ENCODE measurements around the gene USP5.
"Not testable (repeated sequence)": the region's sequence is repeated elsewhere in the genome, so short reads cannot be mapped to it uniquely, and the experiment has no call there.

USP5 gene

DNA sequence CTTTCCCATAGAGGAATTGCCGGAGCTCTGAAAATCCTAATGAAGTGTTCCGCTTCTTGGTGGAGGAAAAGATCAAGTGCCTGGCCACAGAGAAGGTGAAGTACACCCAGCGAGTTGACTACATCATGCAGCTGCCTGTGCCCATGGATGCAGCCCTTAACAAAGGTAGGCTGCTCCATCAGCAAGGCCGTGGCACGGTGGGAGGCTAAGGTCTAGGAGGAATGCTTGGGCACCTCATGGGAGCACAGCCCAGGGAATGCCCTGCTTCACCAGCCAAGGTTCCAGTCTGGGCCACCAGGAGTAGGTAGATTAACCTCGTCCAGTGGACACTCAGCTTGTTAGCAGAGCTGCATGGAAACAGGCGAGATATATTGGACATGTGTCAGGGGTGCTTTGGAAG, 9.0 kb downstream of the USP5 start:
- TF ChIP-seq ZFX (IDR thresholded peaks at IDR 0.05) = no peak
- TF ChIP-seq, protein P1, sequence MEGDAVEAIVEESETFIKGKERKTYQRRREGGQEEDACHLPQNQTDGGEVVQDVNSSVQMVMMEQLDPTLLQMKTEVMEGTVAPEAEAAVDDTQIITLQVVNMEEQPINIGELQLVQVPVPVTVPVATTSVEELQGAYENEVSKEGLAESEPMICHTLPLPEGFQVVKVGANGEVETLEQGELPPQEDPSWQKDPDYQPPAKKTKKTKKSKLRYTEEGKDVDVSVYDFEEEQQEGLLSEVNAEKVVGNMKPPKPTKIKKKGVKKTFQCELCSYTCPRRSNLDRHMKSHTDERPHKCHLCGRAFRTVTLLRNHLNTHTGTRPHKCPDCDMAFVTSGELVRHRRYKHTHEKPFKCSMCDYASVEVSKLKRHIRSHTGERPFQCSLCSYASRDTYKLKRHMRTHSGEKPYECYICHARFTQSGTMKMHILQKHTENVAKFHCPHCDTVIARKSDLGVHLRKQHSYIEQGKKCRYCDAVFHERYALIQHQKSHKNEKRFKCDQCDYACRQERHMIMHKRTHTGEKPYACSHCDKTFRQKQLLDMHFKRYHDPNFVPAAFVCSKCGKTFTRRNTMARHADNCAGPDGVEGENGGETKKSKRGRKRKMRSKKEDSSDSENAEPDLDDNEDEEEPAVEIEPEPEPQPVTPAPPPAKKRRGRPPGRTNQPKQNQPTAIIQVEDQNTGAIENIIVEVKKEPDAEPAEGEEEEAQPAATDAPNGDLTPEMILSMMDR (conservative IDR thresholded peaks at IDR 0.05) = no peak
- H3K27ac ChIP-seq = no peak overlapping the region

DNA sequence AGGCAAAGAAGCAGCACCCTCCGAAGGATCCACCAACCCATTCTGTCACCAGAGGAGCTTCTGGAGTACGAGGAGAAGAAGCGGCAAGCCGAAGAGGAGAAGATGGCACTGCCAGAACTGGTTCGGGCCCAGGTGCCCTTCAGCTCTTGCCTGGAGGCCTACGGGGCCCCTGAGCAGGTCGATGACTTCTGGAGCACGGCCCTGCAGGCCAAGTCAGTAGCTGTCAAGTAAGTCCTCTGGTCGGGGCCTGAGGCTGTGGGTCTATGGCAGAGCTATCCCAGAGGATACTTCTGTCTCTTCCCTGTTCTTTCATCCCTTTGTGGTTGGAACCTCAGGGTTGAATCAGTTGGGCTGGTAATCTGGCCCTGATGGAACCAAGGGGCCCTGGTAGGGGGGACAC, 9.4 kb downstream of the USP5 start:
- TF ChIP-seq, protein P1 (conservative IDR thresholded peaks at IDR 0.05) = no peak
- no peak for TF ChIP-seq ZFX (IDR thresholded peaks at IDR 0.05)
- no peak overlapping the region for H3K27ac ChIP-seq

DNA sequence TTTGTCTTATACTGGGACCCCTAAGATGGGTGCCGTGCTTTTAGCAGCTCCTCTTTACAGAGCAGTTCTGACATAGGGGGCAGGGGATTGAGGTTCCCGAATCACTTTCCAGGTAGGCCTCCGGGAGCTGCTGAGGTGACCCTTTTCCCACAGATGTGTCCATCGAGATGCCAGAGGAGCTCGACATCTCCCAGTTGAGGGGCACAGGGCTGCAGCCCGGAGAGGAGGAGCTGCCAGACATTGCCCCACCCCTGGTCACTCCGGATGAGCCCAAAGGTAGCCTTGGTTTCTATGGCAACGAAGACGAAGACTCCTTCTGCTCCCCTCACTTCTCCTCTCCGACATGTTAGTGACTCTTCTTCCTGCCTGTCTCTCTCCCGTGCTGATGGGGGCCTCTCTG, 11.1 kb downstream of the USP5 start:
- TF ChIP-seq, protein P1 (conservative IDR thresholded peaks at IDR 0.05) = no peak
- no peak for TF ChIP-seq ZFX (IDR thresholded peaks at IDR 0.05)
- no peak overlapping the region for H3K27ac ChIP-seq

DNA sequence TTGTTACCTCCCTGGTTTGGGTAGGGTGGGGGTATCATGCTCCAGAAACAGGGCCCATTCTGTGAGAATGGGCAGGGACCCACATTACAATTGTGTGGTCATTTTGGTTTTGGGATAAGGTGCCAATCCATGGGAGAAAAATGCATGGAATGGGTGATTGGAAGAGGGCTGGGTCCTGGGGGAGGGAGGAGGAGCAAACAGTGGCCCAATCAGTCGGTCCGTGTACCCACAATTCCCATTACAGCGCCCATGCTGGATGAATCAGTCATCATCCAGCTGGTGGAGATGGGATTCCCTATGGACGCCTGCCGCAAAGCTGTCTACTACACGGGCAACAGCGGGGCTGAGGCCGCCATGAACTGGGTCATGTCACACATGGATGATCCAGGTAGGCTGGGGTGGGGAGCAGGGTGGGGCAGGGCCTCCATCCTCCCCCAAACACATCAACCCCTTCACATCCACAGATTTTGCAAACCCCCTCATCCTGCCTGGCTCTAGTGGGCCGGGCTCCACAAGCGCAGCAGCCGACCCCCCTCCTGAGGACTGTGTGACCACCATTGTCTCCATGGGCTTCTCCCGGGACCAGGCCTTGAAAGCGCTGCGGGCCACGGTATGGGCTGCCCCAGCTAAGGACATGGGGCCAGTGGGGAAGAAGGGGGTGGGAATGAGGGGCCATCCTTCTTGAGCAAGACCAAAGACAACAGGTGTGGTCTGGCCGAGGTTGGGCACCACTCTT, 11.8 kb downstream of the USP5 start:
- no peak overlapping the region for H3K27ac ChIP-seq
- no peak for TF ChIP-seq ZFX (IDR thresholded peaks at IDR 0.05)
- TF ChIP-seq, protein P1 (conservative IDR thresholded peaks at IDR 0.05) = no peak

DNA sequence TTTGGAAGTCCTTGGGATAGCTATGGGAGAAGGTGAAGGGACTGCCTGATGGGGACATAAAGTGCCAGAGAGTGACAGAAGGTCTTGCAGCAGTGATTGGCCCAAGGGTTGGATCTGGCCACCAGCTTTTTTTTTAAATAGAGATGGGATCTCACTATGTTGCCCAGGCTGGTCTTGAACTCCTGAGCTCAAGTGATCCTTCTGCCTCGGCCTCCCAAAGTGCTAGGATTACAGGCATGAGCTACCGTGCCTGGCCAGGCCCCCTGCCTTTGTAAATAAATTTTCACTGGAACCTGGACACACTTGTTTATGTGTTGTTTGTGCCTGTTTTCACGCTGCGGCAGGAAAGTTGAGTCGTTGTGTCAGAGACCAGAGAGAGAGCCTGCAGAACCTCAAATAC, 13.4 kb downstream of the USP5 start:
- H3K27ac ChIP-seq = not testable (repeated sequence)

DNA sequence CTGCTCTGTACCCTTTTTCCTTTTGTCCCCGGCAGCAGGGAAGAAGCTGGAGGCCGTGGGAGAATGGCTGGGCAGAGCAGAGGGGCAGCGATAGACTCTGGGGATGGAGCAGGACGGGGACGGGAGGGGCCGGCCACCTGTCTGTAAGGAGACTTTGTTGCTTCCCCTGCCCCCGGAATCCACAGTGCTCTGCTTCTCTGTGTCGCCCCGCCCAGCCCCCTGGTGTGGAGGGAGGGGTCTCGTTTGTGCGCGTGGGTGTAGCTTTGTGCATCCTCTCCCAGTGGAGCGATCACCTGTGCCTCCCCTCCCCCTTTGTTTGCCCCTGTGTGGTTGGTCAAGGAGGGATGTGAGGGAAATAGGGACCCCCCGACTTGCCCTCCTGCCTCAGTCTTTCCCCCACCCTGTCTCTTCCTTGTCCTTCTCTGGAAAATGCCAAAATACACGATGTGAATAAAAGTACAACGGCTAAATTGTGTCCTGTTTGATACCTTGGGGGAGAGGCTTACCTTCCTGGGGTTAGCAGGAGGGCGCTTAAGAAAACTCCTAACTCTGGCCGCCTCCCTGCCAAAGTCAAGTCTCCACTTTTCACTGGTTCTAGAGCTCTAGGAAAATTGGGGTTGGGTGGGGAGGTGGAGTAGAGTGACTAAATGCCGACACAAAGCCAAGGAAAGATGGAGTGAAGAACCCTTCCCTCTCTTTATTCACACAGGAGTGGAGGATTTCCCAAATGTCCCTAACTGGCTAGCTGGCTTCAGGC, 14.4 kb downstream of the USP5 start:
- TF ChIP-seq ZFX (IDR thresholded peaks at IDR 0.05) = no peak
- TF ChIP-seq, protein P1 (conservative IDR thresholded peaks at IDR 0.05) = no peak
- peak overlapping the region; percentile 100 for H3K27ac ChIP-seq

DNA sequence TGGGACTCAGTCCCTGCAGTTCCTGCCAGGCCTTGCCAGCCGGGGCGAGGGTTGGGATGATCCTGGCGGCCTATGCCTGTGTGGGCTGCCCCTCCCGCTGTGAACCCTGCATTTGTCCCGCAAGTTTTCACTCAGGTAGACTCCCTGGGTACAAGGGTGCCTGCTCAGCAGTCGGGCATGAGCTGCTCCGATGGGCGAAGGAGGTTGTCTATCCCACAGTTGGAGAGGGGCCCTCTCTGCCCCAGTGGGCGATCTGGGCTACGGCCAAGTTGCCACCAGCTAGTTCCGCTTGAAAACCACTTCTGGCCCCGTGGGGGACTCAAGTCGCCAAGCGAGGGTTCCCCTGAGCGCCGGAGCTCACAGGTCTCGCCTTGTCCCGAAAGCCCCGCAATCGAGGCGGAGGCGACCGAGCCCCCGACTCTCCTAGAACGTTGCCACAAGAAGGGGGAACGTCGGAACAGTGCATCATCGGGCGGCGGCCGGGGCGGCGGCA, 15.0 kb downstream of the USP5 start:
- H3K27ac ChIP-seq = peak overlapping the region; percentile 100
- TF ChIP-seq, protein P1 (conservative IDR thresholded peaks at IDR 0.05) = no peak
- no peak for TF ChIP-seq ZFX (IDR thresholded peaks at IDR 0.05)

All from C4-2B (cell line).